ENCODE results near the gene PDRG1.

DNA sequence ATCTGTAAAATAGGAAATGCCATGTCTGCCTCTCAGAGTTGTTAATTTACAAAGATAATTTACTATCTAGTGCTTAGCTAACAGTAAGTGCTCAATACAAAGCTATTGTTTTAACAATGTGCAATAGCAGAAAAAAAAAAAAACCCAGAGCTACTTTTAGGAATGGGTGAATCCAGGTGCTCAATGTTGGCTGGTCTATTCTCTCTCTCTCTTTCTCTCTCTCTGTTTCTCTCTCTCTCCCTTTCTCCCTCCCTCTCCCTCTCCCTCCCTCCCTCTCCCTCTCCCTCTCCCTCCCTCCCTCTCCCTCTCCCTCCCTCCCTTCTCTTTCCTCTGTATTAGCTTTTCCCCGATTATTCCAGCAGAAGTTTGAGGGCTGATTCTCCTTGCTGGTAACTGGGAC, 14.0 kb downstream of the PDRG1 start:
- TF ChIP-seq CTCF (IDR thresholded peaks at IDR 0.05; ENCODE audit: insufficient read depth, low read depth, low read length) (no peak), EZH2 (IDR thresholded peaks at IDR 0.05; ENCODE audit: insufficient read depth, low read length) (no peak)

Measured in astrocyte (in vitro differentiated cells and primary cell).